K562 (cell line): Measurements from ENCODE around the gene SLC35D3. TPM values are rescaled to one million over a fixed set of nuclear protein-coding genes. Genes with fewer than 3 reads are reported as not detected.

Experiments
- ATAC-seq: fragments of 200-7000 bp; cut with Tn5 transposase; 3 replicates; pipeline ENCODE4 v1.9.1; 2020; ENCODE audit warnings: moderate library complexity
- BruUV-seq: library from RNA; stranded (reverse); fragments of 400-500 nt; replicated peaks from 2 replicates; lab custom pipeline; 2021; lab: Mats Ljungman, UMichigan
- CTCF ChIA-PET: fragments of 300-600 bp; formaldehyde crosslinking; extraction: SDS; loops from one replicate; lab custom pipeline; 2021; ENCODE audit warnings: low intra/inter-chr PET ratio; lab: Yijun Ruan, JAX
- POLR2A ChIA-PET: fragments of 300-600, 350-650 bp; sonication (Branson Sonifier 250); formaldehyde crosslinking; extraction: SDS; loops from one replicate; lab custom pipeline; 2021; ENCODE audit warnings: antibody characterized with exemption, inconsistent platforms; lab: Yijun Ruan, JAX
- DNase-seq, 4 experiments: peaks; one replicate each; pipeline versions ENCODE4 v3.0.0 to v3.0.0-alpha.2; 2011 to 2018; ENCODE audit warnings: low spot score in 3 of 4, mixed read lengths in 3 of 4; ENCODE audit errors: extremely low read depth in 1 of 4
- FAIRE-seq: peaks from 2 replicates; lab custom pipeline; 2011; peaks lifted over from hg19 to GRCh38; lab: Jason Lieb, UNC
- H2AFZ ChIP-seq: 2 replicates; pipeline ENCODE4 v1.6.0; 2011; ENCODE audit warnings: low read depth, low read length, control low read depth, inconsistent platforms
- H3K27ac ChIP-seq: fragments of 200-600 bp; 3 replicates; pipeline ENCODE4 v1.8.0; 2011; ENCODE audit warnings: low read depth, mild to moderate bottlenecking, control low read depth, inconsistent platforms, low read length, moderate library complexity, mixed read lengths; ENCODE audit errors: extremely low read depth
- H3K27me3 ChIP-seq, 2 experiments: fragments of 300-600 bp in 1 of 2; 2 replicates in 1 of 2; 3 replicates in 1 of 2; pipeline versions ENCODE4 v1.6.0 to v1.8.0; 2011; ENCODE audit warnings: inconsistent platforms in 2 of 2, low read length in 2 of 2, mild to moderate bottlenecking in 1 of 2, mixed read lengths in 1 of 2, moderate library complexity in 1 of 2; ENCODE audit not compliant: control insufficient read depth in 2 of 2, insufficient read depth in 2 of 2
- H3K36me3 ChIP-seq: fragments of 300-600 bp; 3 replicates; pipeline ENCODE4 v1.8.0; 2011; ENCODE audit warnings: mild to moderate bottlenecking, low read length, inconsistent platforms; ENCODE audit not compliant: control insufficient read depth, insufficient read depth
- H3K4me1 ChIP-seq, 2 experiments: fragments of 200-600 bp in 1 of 2; replicated peaks in 1 of 2; 2 replicates in 1 of 2; 3 replicates in 1 of 2; pipeline versions ENCODE4 v1.5.1 to v1.8.0; 2011; ENCODE audit warnings: inconsistent platforms in 2 of 2, low read length in 2 of 2, mild to moderate bottlenecking in 1 of 2, mixed read lengths in 1 of 2, moderate library complexity in 1 of 2; ENCODE audit not compliant: control insufficient read depth in 2 of 2, insufficient read depth in 2 of 2
- H3K4me2 ChIP-seq: 2 replicates; pipeline ENCODE4 v1.6.1; 2011; ENCODE audit warnings: low read length, control low read depth, inconsistent platforms, mixed read lengths; ENCODE audit not compliant: insufficient read depth
- H3K4me3 ChIP-seq: fragments of 200-600 bp; sonication (generic), shearing (Covaris generic); 2 replicates; pipeline ENCODE4 v1.5.1; 2016; ENCODE audit warnings: control low read depth, inconsistent platforms
- H3K79me2 ChIP-seq: fragments of 200-600 bp; 3 replicates; pipeline ENCODE4 v1.8.0; 2011; ENCODE audit warnings: low read length, inconsistent platforms; ENCODE audit not compliant: control insufficient read depth, insufficient read depth
- H3K9ac ChIP-seq, 2 experiments: 2 replicates each; pipeline versions ENCODE4 v1.6.0 to v1.6.1; 2011; ENCODE audit warnings: low read depth in 2 of 2, low read length in 2 of 2, control low read depth in 1 of 2, inconsistent platforms in 1 of 2, mild to moderate bottlenecking in 1 of 2, mixed read lengths in 1 of 2; ENCODE audit not compliant: insufficient read depth in 1 of 2
- H3K9me1 ChIP-seq: one replicate; pipeline ENCODE4 v1.6.0; 2011; ENCODE audit warnings: inconsistent platforms, mild to moderate bottlenecking, low read length, moderate library complexity; ENCODE audit not compliant: control insufficient read depth, insufficient read depth
- H3K9me3 ChIP-seq: replicated peaks from 2 replicates; pipeline ENCODE4 v1.5.1; 2011; ENCODE audit warnings: low read depth, low read length, inconsistent platforms; ENCODE audit not compliant: control insufficient read depth, insufficient read depth
- H4K20me1 ChIP-seq: replicated peaks from 2 replicates; pipeline ENCODE4 v1.6.1; 2011; ENCODE audit warnings: low read length, inconsistent platforms, mixed read lengths; ENCODE audit not compliant: control insufficient read depth, insufficient read depth
- CBFB ChIP-seq: sonication (generic); formaldehyde crosslinking; IDR thresholded peaks from 2 replicates; pipeline ENCODE4 v1.4.0; 2020; ENCODE audit warnings: mild to moderate bottlenecking, missing genetic modification reagents
- CREB1 ChIP-seq, 2 experiments: sonication (generic) in 1 of 2; formaldehyde crosslinking in 1 of 2; IDR thresholded peaks; 2 replicates each; pipeline versions ENCODE4 v1.6.1 to v1.8.0; 2012 to 2022; ENCODE audit warnings: inconsistent platforms in 1 of 2, mild to moderate bottlenecking in 1 of 2, missing genetic modification reagents in 1 of 2, moderate library complexity in 1 of 2
- HDAC2 ChIP-seq: fragments of 450-650 bp; IDR thresholded peaks from 2 replicates; pipeline ENCODE4 v1.6.1; 2016; ENCODE audit warnings: mild to moderate bottlenecking
- NONO ChIP-seq, 2 experiments: fragments of 200-400 bp in 1 of 2; fragments of 450-650 bp in 1 of 2; formaldehyde crosslinking in 1 of 2; IDR thresholded peaks; 2 replicates each; pipeline ENCODE4 v1.6.1; 2017; ENCODE audit warnings: low read depth in 2 of 2, mild to moderate bottlenecking in 2 of 2, moderate library complexity in 2 of 2, low read length in 1 of 2
- SOX6 ChIP-seq: fragments of 450-650 bp; IDR thresholded peaks from 2 replicates; pipeline ENCODE4 v1.6.1; 2014; ENCODE audit warnings: mild to moderate bottlenecking
- TCF3 ChIP-seq: sonication (generic); formaldehyde crosslinking; IDR thresholded peaks from 2 replicates; pipeline ENCODE4 v1.4.0; 2020; ENCODE audit warnings: mild to moderate bottlenecking, missing genetic modification reagents
- VEZF1 ChIP-seq: fragments of 200-800 bp; sonication (Bioruptor generic); IDR thresholded peaks from 2 replicates; pipeline ENCODE4 v1.6.1; 2017; ENCODE audit warnings: missing genetic modification characterization, missing compliant biosample characterization
- ZBTB5 ChIP-seq: fragments of 450-650 bp; IDR thresholded peaks from 2 replicates; pipeline ENCODE4 v1.6.1; 2017; ENCODE audit warnings: antibody characterized with exemption
- ZNF347 ChIP-seq: fragments of 450-650 bp; formaldehyde crosslinking; IDR thresholded peaks from 2 replicates; pipeline ENCODE4 v1.4.0; 2020; ENCODE audit warnings: low read depth, mild to moderate bottlenecking, moderate library complexity
- ZNF398 ChIP-seq: fragments of 250-450 bp; sonication (Bioruptor Pico); IDR thresholded peaks from 2 replicates; pipeline ENCODE4 v1.8.0; 2021; ENCODE audit warnings: moderate library complexity, mild to moderate bottlenecking, inconsistent platforms
- WGBS: fragments of 100-300 bp; shearing (Covaris generic); methylation state at CpG from one replicate; pipeline ENCODE4 v1.1.6; 2016; ENCODE audit warnings: low coverage, mixed read lengths; ENCODE audit not compliant: insufficient coverage; ENCODE audit errors: missing lambda C conversion rate; 5-methylcytosine and 5-hydroxymethylcytosine counted together
- in situ Hi-C: fragments of 300-500 bp; cut with MboI; formaldehyde crosslinking; loops from 4 replicates; pipeline ENCODE4 v1.15.0; 2018; ENCODE audit warnings: inconsistent platforms, mixed read lengths
- intact Hi-C: fragments of 100-400 bp; cut with micrococcal nuclease; formaldehyde crosslinking; loops from 2 replicates; pipeline ENCODE4 v1.14.2; 2022
- polyA plus RNA-seq, 8 experiments: library from polyadenylated mRNA; depleted of rRNA in 4 of 8; stranded (reverse) in 5 of 8; unstranded in 3 of 8; fragments of >200 nt; fragmentation: Nextera tagmentation in 2 of 8; fragmentation: Illumina TruSeq in 1 of 8; extraction: Ambion mirVana in 2 of 8; extraction: Trizol in 1 of 8; gene quantifications; 2 replicates each; pipeline versions ENCODE4 v1.2.1 to v1.2.3, GENCODE V29; 2011 to 2014; ENCODE audit warnings: inconsistent platforms in 1 of 8, missing spikeins in 1 of 8
- total RNA-seq, 7 experiments: library from RNA; depleted of rRNA in 6 of 7; stranded (reverse); fragments of >200 nt in 6 of 7; fragmentation: Illumina TruSeq in 2 of 7; extraction: Trizol in 2 of 7; gene quantifications; 2 replicates each; pipeline versions ENCODE4 v1.2.1 to v1.2.3, GENCODE V29; 2011 to 2021; ENCODE audit warnings: low replicate concordance in 1 of 7
- TF ChIP-seq, protein P1 (sequence below), 2 experiments: IDR thresholded peaks; 2 replicates each; pipeline ENCODE4 v1.6.1; 2011; ENCODE audit warnings: borderline replicate concordance in 1 of 2, control low read depth in 1 of 2, low read depth in 1 of 2, low read length in 1 of 2, mild to moderate bottlenecking in 1 of 2, mixed read lengths in 1 of 2, moderate library complexity in 1 of 2; ENCODE audit not compliant: insufficient read depth in 1 of 2, insufficient read length in 1 of 2, poor library complexity in 1 of 2, severe bottlenecking in 1 of 2; ENCODE audit errors: extremely low read depth in 1 of 2

SLC35D3 gene
- total and polyA plus RNA-seq, 9 of the 15 experiments (the other 6 are each of a cell fraction or from before 2014, with no cell fraction given): not detected

GRCh38 chr6:136971609-136972008 lies 49.5 kb downstream of the SLC35D3 start:
- POLR2A ChIA-PET: interaction anchor here (1.6 kb wide), 1 partner anchor 9 kb away, joined by 3 read pairs; no protein-coding TSS in a partner anchor
- no peaks in the 10 kb centered on the region for H3K9me1 ChIP-seq
- H3K4me1 ChIP-seq: no peaks in the 10 kb centered on the region; a peak in 2 of 5 replicates
- H3K27me3 ChIP-seq: peaks cover 5 to 29% of the 10 kb centered on the region in 2 experiments; a peak in 4 of 5 replicates
- intact Hi-C loops (no loop called here), in situ Hi-C loops (no loop called here)
- no peak for ATAC-seq
- no peak overlapping the region for H3K27ac ChIP-seq
- H3K79me2 ChIP-seq: no peaks in the 10 kb centered on the region
- FAIRE-seq: no peak
- no peak overlapping the region for H3K4me2 ChIP-seq
- DNase-seq: no peak
- no peak overlapping the region for H3K9ac ChIP-seq
- H2AFZ ChIP-seq: no peak overlapping the region
- H4K20me1 ChIP-seq: no peaks in the 10 kb centered on the region
- WGBS: 4% methylated on average over 6 of the region's 6 CpGs
- no peaks in the 10 kb centered on the region for H3K9me3 ChIP-seq
- H3K36me3 ChIP-seq: no peaks in the 10 kb centered on the region
- H3K4me3 ChIP-seq: no peak overlapping the region
- CTCF ChIA-PET: no interaction called here
- no TSS peak for BruUV-seq
- TF ChIP-seq VEZF1 (CRISPR knock-in tag): no peak
- no peak for TF ChIP-seq ZNF398 (CRISPR knock-in tag)
- TF ChIP-seq TCF3: no peak
- TF ChIP-seq CBFB (CRISPR knock-in tag): no peak
- TF ChIP-seq, protein P1, sequence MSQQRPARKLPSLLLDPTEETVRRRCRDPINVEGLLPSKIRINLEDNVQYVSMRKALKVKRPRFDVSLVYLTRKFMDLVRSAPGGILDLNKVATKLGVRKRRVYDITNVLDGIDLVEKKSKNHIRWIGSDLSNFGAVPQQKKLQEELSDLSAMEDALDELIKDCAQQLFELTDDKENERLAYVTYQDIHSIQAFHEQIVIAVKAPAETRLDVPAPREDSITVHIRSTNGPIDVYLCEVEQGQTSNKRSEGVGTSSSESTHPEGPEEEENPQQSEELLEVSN (IDR thresholded peaks at IDR 0.05; ENCODE audit: borderline replicate concordance in 1 of 2, extremely low read depth in 1 of 2, insufficient read depth in 1 of 2, insufficient read length in 1 of 2, low read depth in 1 of 2, low read length in 1 of 2, poor library complexity in 1 of 2, severe bottlenecking in 1 of 2): no peak
- no peak for TF ChIP-seq CREB1 (IDR thresholded peaks at IDR 0.05)
- TF ChIP-seq CREB1 (CRISPR knock-in tag; IDR thresholded peaks at IDR 0.05): no peak
- no peak for TF ChIP-seq NONO (IDR thresholded peaks at IDR 0.05; ENCODE audit: low read depth in 2 of 2, low read length in 1 of 2)
- no peak for TF ChIP-seq ZBTB5
- no peak for TF ChIP-seq ZNF347
- no peak for TF ChIP-seq HDAC2
- TF ChIP-seq SOX6: no peak
